IMR-90 (cell line): ENCODE data around the gene CCNJL. TPM values are rescaled to one million over a fixed set of nuclear protein-coding genes. Genes with fewer than 3 reads are reported as not detected.

ENCODE experiments used
- ATAC-seq: fragments of 200-7000 bp; cut with Tn5 transposase; 2 replicates; pipeline ENCODE4 v1.9.1; 2020; ENCODE audit warnings: low read depth, mild to moderate bottlenecking, moderate library complexity
- BruUV-seq: library from RNA; stranded (reverse); fragments of 400-500 nt; replicated peaks from 2 replicates; lab custom pipeline; 2021; lab: Mats Ljungman, UMichigan
- CTCF ChIA-PET: fragments of 300-600 bp; formaldehyde crosslinking; extraction: SDS; loops from one replicate; lab custom pipeline; 2021; ENCODE audit warnings: antibody characterized with exemption; lab: Yijun Ruan, JAX
- POLR2A ChIA-PET: fragments of 300-600 bp; sonication (Branson Sonifier 250); formaldehyde crosslinking; loops from one replicate; lab custom pipeline; 2022; ENCODE audit warnings: antibody characterized with exemption; ENCODE audit not compliant: unreplicated experiment; lab: Charles Lee
- DNase-seq: peaks from one replicate; pipeline ENCODE4 v3.0.0; 2013
- H2AFZ ChIP-seq: replicated peaks from 2 replicates; pipeline ENCODE3; 2013; ENCODE audit warnings: low read length, mild to moderate bottlenecking; ENCODE audit not compliant: poor library complexity
- H2AK5ac ChIP-seq: 2 replicates; pipeline ENCODE4 v1.6.1; 2013; ENCODE audit warnings: low read depth, low read length, inconsistent platforms
- H2AK9ac ChIP-seq: replicated peaks from 2 replicates; pipeline ENCODE3; 2013; ENCODE audit warnings: mild to moderate bottlenecking, low read depth, low read length, moderate library complexity; ENCODE audit not compliant: poor library complexity
- H2BK120ac ChIP-seq: 2 replicates; pipeline ENCODE4 v1.6.1; 2013; ENCODE audit warnings: low read depth, low read length, inconsistent platforms
- H2BK15ac ChIP-seq: 3 replicates; pipeline ENCODE4 v1.6.1; 2013; ENCODE audit warnings: low read depth, low read length, inconsistent platforms
- H2BK20ac ChIP-seq: 2 replicates; pipeline ENCODE4 v1.6.1; 2013; ENCODE audit warnings: low read depth, mild to moderate bottlenecking, inconsistent platforms, low read length, moderate library complexity
- H2BK5ac ChIP-seq: 2 replicates; pipeline ENCODE4 v1.6.1; 2013; ENCODE audit warnings: mild to moderate bottlenecking, low read depth, low read length, inconsistent platforms; ENCODE audit not compliant: poor library complexity, severe bottlenecking
- H3K14ac ChIP-seq: replicated peaks from 2 replicates; pipeline ENCODE4 v1.6.1; 2013; ENCODE audit warnings: low read depth, low read length, inconsistent platforms
- H3K18ac ChIP-seq: 2 replicates; pipeline ENCODE4 v1.6.1; 2013; ENCODE audit warnings: low read depth, low read length, control low read depth
- H3K23ac ChIP-seq: 2 replicates; pipeline ENCODE4 v1.6.1; 2013; ENCODE audit warnings: low read depth, low read length, inconsistent platforms
- H3K27ac ChIP-seq: 2 replicates; pipeline ENCODE4 v1.5.1; 2013; ENCODE audit warnings: mild to moderate bottlenecking, control low read depth, low read length; ENCODE audit not compliant: insufficient read depth
- H3K27me3 ChIP-seq: 2 replicates; pipeline ENCODE4 v1.6.1; 2013; ENCODE audit warnings: low read length; ENCODE audit not compliant: control insufficient read depth, insufficient read depth
- H3K36me3 ChIP-seq: 2 replicates; pipeline ENCODE4 v1.6.1; 2013; ENCODE audit warnings: low read length, mixed read lengths; ENCODE audit not compliant: control insufficient read depth, insufficient read depth
- H3K4ac ChIP-seq: 2 replicates; pipeline ENCODE4 v1.6.1; 2013; ENCODE audit warnings: low read depth, low read length, inconsistent platforms
- H3K4me1 ChIP-seq: 2 replicates; pipeline ENCODE4 v1.6.1; 2013; ENCODE audit warnings: low read length, mixed read lengths; ENCODE audit not compliant: control insufficient read depth, insufficient read depth
- H3K4me2 ChIP-seq: 2 replicates; pipeline ENCODE4 v1.6.1; 2013; ENCODE audit warnings: low read depth, mild to moderate bottlenecking, control low read depth, low read length, moderate library complexity
- H3K4me3 ChIP-seq: 2 replicates; pipeline ENCODE4 v1.5.1; 2013; ENCODE audit warnings: low read depth, mild to moderate bottlenecking, control low read depth, low read length, moderate library complexity; ENCODE audit not compliant: insufficient read depth
- H3K56ac ChIP-seq: 2 replicates; pipeline ENCODE4 v1.6.1; 2013; ENCODE audit warnings: low read length, inconsistent platforms; ENCODE audit not compliant: insufficient read depth; ENCODE audit errors: extremely low read depth
- H3K79me1 ChIP-seq, 2 experiments: 2 replicates each; pipeline ENCODE4 v1.6.1; 2013; ENCODE audit warnings: low read length in 2 of 2, inconsistent platforms in 1 of 2, low read depth in 1 of 2
- H3K9ac ChIP-seq: 2 replicates; pipeline ENCODE4 v1.6.1; 2013; ENCODE audit warnings: low read depth, low read length, control low read depth
- H3K9me1 ChIP-seq: 2 replicates; pipeline ENCODE4 v1.6.1; 2013; ENCODE audit warnings: low read length, inconsistent platforms; ENCODE audit not compliant: insufficient read depth
- H3K9me3 ChIP-seq: 2 replicates; pipeline ENCODE4 v1.6.1; 2013; ENCODE audit warnings: low read length; ENCODE audit not compliant: control insufficient read depth, insufficient read depth
- H4K20me1 ChIP-seq: 2 replicates; pipeline ENCODE4 v1.6.1; 2013; ENCODE audit warnings: low read length, inconsistent platforms; ENCODE audit not compliant: insufficient read depth
- H4K5ac ChIP-seq: 2 replicates; pipeline ENCODE4 v1.6.1; 2013; ENCODE audit warnings: mild to moderate bottlenecking, low read depth, low read length, control low read depth
- H4K8ac ChIP-seq, 2 experiments: 2 replicates each; pipeline ENCODE4 v1.6.1; 2013; ENCODE audit warnings: low read depth in 2 of 2, low read length in 2 of 2, control low read depth in 1 of 2, inconsistent platforms in 1 of 2
- H4K91ac ChIP-seq: 2 replicates; pipeline ENCODE4 v1.6.1; 2013; ENCODE audit warnings: low read depth, low read length, inconsistent platforms; ENCODE audit not compliant: insufficient read depth
- MAFK ChIP-seq: IDR thresholded peaks from 2 replicates; pipeline ENCODE4 v1.6.1; 2012; ENCODE audit warnings: low read depth, low read length, improper control_type of control experiment
- MAZ ChIP-seq: IDR thresholded peaks from 2 replicates; pipeline ENCODE4 v1.6.1; 2012; ENCODE audit warnings: low read depth, mild to moderate bottlenecking, low read length, improper control_type of control experiment, moderate library complexity, borderline replicate concordance
- MXI1 ChIP-seq: IDR thresholded peaks from 2 replicates; pipeline ENCODE4 v1.6.1; 2012; ENCODE audit warnings: low read depth, mild to moderate bottlenecking, low read length, moderate library complexity, borderline replicate concordance
- NFE2L2 ChIP-seq: fragments of 150-350 bp; IDR thresholded peaks from 2 replicates; pipeline ENCODE4 v1.6.1; 2016; ENCODE audit warnings: low read depth, mild to moderate bottlenecking, low read length
- POLR2A ChIP-seq: IDR thresholded peaks from 2 replicates; pipeline ENCODE4 v1.6.1; 2012; ENCODE audit warnings: mild to moderate bottlenecking, low read depth, low read length
- RCOR1 ChIP-seq: IDR thresholded peaks from 2 replicates; pipeline ENCODE4 v1.6.1; 2012; ENCODE audit warnings: mild to moderate bottlenecking, low read length, improper control_type of control experiment; ENCODE audit not compliant: insufficient replicate concordance
- SMC3 ChIP-seq: fragments of 150-350 bp; IDR thresholded peaks from 2 replicates; pipeline ENCODE4 v1.6.1; 2016; ENCODE audit warnings: low read depth, mild to moderate bottlenecking, antibody characterized with exemption, low read length, moderate library complexity
- WGBS, 2 experiments: methylation state at CpG; one replicate each; pipeline versions ENCODE4 v1.1.5 to v1.1.7; 2013; ENCODE audit warnings: missing lambda C conversion rate in 2 of 2; ENCODE audit not compliant: insufficient read length in 1 of 2; ENCODE audit errors: extremely low coverage in 2 of 2; 5-methylcytosine and 5-hydroxymethylcytosine counted together
- dilution Hi-C: fragments of 300-500 bp; cut with HindIII; formaldehyde crosslinking; loops from one replicate; pipeline ENCODE4 v1.14.3; 2018; ENCODE audit warnings: low sequenced_read_pairs; ENCODE audit not compliant: unreplicated experiment
- in situ Hi-C: fragments of 300-500 bp; cut with MboI; formaldehyde crosslinking; loops from 3 replicates; pipeline ENCODE4 v1.14.3; 2019; ENCODE audit warnings: low sequenced_read_pairs, inconsistent platforms, mixed read lengths
- intact Hi-C: fragments of 100-400 bp; cut with micrococcal nuclease; formaldehyde crosslinking; loops from 2 replicates; pipeline ENCODE4 v1.10.0; 2022
- polyA plus RNA-seq, 3 experiments: library from polyadenylated mRNA; depleted of rRNA; stranded (reverse); fragments of >200 nt; gene quantifications; 2 replicates each; pipeline ENCODE4 v1.2.3, GENCODE V29; 2012; ENCODE audit warnings: low replicate concordance in 1 of 3
- total RNA-seq: library from RNA; depleted of rRNA; stranded (reverse); fragments of >200 nt; gene quantifications from 2 replicates; pipeline ENCODE4 v1.2.3, GENCODE V29; 2012
- TF ChIP-seq, protein P1 (sequence below): fragments of 150-350 bp; IDR thresholded peaks from 2 replicates; pipeline ENCODE4 v1.6.1; 2017; ENCODE audit warnings: mild to moderate bottlenecking, antibody characterized with exemption, low read length, low read depth

The CCNJL gene
- total and polyA plus RNA-seq, 2 of the 4 experiments (the other 2 are of a cell fraction) = 2.0 to 3.8 TPM

DNA sequence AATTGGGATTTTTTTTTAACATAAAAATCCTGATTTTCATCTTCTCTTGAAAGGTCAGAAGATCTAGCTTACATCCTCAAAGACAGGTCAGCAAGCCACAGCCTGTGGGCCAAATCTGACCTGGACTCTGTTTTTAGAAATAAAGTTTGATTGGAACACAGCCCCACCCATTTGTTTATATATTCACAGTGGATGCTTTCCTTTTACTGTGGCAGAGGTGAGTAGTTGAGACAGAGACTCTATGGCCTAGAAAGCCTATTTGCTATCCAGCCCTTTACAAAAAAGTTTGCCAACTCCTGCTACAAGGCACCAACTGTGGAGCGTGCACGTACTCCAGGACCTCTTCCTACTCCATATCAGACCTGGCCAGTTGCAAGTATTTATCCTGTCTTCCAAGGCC is 13.4 kb upstream of the CCNJL start:
- no peak for ATAC-seq
- Histone ChIP-seq H3K4me3 (no peak overlapping the region), H2BK120ac (no peak overlapping the region), H3K27me3 (peaks cover 26% of the 10 kb centered on the region), H4K8ac (no peak overlapping the region), H3K18ac (no peak overlapping the region), H2BK20ac (no peak overlapping the region), H3K4ac (no peak overlapping the region), H3K27ac (no peak overlapping the region), H3K4me2 (no peak overlapping the region), H3K9me1 (no peaks in the 10 kb centered on the region), H2BK15ac (no peak overlapping the region), H3K36me3 (no peaks in the 10 kb centered on the region), H2AK5ac (no peak overlapping the region), H4K91ac (no peak overlapping the region), H2AFZ (no peak overlapping the region), H2AK9ac (no peak overlapping the region), H4K5ac (no peak overlapping the region), H3K79me1 (no peaks in the 10 kb centered on the region), H3K56ac (no peak overlapping the region), H3K9me3 (no peaks in the 10 kb centered on the region), H3K9ac (no peak overlapping the region), H2BK5ac (no peak overlapping the region), H3K23ac (no peak overlapping the region), H4K20me1 (no peaks in the 10 kb centered on the region), H3K14ac (no peak overlapping the region), H3K4me1 (no peaks in the 10 kb centered on the region)
- ChIA-PET CTCF (no interaction called here), POLR2A (no interaction called here)
- WGBS, 2 experiments = no CpG with 5 or more reads among the region's 2 CpGs
- DNase-seq = no peak
- in situ Hi-C loops = loop anchor here (25.0 kb wide), 1 partner anchor 888 kb away; no protein-coding TSS in a partner anchor
- dilution Hi-C loops = no loop called here
- TF ChIP-seq RCOR1 (no peak), NFE2L2 (no peak), MAZ (no peak), MXI1 (no peak), POLR2A (no peak), MAFK (no peak), SMC3 (no peak)
- TF ChIP-seq, protein P1, sequence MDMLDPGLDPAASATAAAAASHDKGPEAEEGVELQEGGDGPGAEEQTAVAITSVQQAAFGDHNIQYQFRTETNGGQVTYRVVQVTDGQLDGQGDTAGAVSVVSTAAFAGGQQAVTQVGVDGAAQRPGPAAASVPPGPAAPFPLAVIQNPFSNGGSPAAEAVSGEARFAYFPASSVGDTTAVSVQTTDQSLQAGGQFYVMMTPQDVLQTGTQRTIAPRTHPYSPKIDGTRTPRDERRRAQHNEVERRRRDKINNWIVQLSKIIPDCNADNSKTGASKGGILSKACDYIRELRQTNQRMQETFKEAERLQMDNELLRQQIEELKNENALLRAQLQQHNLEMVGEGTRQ = no peak
- intact Hi-C loops = no loop called here
- BruUV-seq = no TSS peak
